ENCODE results near the gene CCL17. TPM values are rescaled to one million over a fixed set of nuclear protein-coding genes. Genes with fewer than 3 reads are reported as not detected.

CCL17 gene
- total RNA-seq, 2 experiments from 2014 or later: not detected

DNA sequence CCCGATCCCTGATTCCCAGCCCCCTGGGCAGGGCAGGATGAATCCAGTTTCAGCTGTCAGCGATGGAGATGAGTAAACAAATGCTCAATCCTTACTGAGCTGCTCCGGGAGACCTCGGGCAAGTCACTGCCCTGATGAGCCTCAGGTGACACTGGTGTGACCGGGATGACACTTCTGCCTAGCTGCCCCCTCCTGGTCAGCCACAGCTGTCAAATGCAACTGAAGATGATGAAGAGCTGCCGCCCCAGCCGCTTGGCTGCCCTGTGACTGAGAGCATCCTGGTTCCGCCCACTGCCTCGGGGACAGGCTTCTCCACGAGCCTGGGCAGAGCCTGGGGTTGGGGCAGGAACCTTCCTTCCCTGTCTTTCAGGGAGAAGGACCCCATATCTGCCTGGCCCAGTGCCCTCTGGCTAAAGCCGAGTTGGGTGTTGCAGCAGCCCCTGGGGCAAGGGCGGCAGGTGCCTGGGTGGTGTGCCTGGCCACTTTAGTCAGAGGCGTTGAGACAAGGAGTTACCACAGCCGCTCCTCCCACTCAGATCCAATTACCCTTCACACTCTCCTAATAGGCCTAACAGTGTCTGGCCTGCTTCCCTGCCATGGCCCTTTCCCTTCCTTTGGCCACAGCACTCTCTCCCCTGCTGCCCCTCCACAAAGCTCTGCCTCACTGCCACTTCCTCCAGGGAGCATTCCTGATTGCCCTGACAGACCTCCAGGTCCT lies 5.5 kb downstream of the CCL17 start:
- DNase-seq (ENCODE audit: low spot score): no peak
- no peaks in the 10 kb centered on the region for H3K36me3 ChIP-seq (ENCODE audit: insufficient read depth, low read length)
- H2AFZ ChIP-seq (ENCODE audit: low read length): no peak overlapping the region
- no peak overlapping the region for H3K27ac ChIP-seq (ENCODE audit: low read depth, low read length, poor library complexity, severe bottlenecking)
- no peak for TF ChIP-seq EZH2phosphoT487 (IDR thresholded peaks at IDR 0.05; ENCODE audit: borderline replicate concordance, low read depth, low read length)
- TF ChIP-seq, protein P1, sequence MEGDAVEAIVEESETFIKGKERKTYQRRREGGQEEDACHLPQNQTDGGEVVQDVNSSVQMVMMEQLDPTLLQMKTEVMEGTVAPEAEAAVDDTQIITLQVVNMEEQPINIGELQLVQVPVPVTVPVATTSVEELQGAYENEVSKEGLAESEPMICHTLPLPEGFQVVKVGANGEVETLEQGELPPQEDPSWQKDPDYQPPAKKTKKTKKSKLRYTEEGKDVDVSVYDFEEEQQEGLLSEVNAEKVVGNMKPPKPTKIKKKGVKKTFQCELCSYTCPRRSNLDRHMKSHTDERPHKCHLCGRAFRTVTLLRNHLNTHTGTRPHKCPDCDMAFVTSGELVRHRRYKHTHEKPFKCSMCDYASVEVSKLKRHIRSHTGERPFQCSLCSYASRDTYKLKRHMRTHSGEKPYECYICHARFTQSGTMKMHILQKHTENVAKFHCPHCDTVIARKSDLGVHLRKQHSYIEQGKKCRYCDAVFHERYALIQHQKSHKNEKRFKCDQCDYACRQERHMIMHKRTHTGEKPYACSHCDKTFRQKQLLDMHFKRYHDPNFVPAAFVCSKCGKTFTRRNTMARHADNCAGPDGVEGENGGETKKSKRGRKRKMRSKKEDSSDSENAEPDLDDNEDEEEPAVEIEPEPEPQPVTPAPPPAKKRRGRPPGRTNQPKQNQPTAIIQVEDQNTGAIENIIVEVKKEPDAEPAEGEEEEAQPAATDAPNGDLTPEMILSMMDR (conservative IDR thresholded peaks at IDR 0.05; ENCODE audit: low read length): no peak
- no peak overlapping the region for H3K4me2 ChIP-seq (ENCODE audit: low read length)
- H3K79me2 ChIP-seq (ENCODE audit: insufficient read depth, low read depth, low read length): no peaks in the 10 kb centered on the region
- BruUV-seq (replicated peaks): no TSS peak
- peaks cover 19% of the 10 kb centered on the region for H3K4me1 ChIP-seq (ENCODE audit: insufficient read depth, low read length, poor library complexity, severe bottlenecking)
- H4K20me1 ChIP-seq (ENCODE audit: insufficient read depth, low read length): no peaks in the 10 kb centered on the region
- H3K4me3 ChIP-seq (ENCODE audit: low read depth, low read length, poor library complexity, severe bottlenecking): no peak overlapping the region
- no peaks in the 10 kb centered on the region for H3K9me2 ChIP-seq (ENCODE audit: insufficient read depth, low read length)
- ChIA-PET CTCF (ENCODE audit: unreplicated experiment) (no interaction called here), POLR2A (interaction anchor here (0.6 kb wide), 1 partner anchor 35 kb away, joined by 3 read pairs; no protein-coding TSS in a partner anchor)
- no peaks in the 10 kb centered on the region for H3K9me3 ChIP-seq (ENCODE audit: low read length)
- intact Hi-C loops (cut with micrococcal nuclease; ENCODE audit: unreplicated experiment): loop anchor here (10.0 kb wide), 2 partner anchors 225 to 235 kb away; partner anchors contain the start of genes PSME3IP1 and RSPRY1

- no peak for DNase-seq (ENCODE audit: low spot score)
- no peaks in the 10 kb centered on the region for H3K36me3 ChIP-seq (ENCODE audit: insufficient read depth, low read length)
- H2AFZ ChIP-seq (ENCODE audit: low read length): no peak overlapping the region
- TF ChIP-seq, protein P1 (conservative IDR thresholded peaks at IDR 0.05; ENCODE audit: low read length): no peak
- TF ChIP-seq EZH2phosphoT487 (IDR thresholded peaks at IDR 0.05; ENCODE audit: borderline replicate concordance, low read depth, low read length): no peak
- H3K4me1 ChIP-seq (ENCODE audit: insufficient read depth, low read length, poor library complexity, severe bottlenecking): peaks cover 21% of the 10 kb centered on the region
- no TSS peak for BruUV-seq (replicated peaks)
- CTCF ChIA-PET (ENCODE audit: unreplicated experiment): interaction anchor here (0.5 kb wide), 1 partner anchor 130 kb away, joined by 4 read pairs; no protein-coding TSS in a partner anchor
- H3K4me3 ChIP-seq (ENCODE audit: low read depth, low read length, poor library complexity, severe bottlenecking): no peak overlapping the region
- no peaks in the 10 kb centered on the region for H3K79me2 ChIP-seq (ENCODE audit: insufficient read depth, low read depth, low read length)
- POLR2A ChIA-PET: no interaction called here
- no peak overlapping the region for H3K4me2 ChIP-seq (ENCODE audit: low read length)
- H3K9me3 ChIP-seq (ENCODE audit: low read length): no peaks in the 10 kb centered on the region
- H3K9me2 ChIP-seq (ENCODE audit: insufficient read depth, low read length): no peaks in the 10 kb centered on the region
- intact Hi-C loops (cut with micrococcal nuclease; ENCODE audit: unreplicated experiment): loop anchor here (10.0 kb wide), 2 partner anchors 227 to 233 kb away; partner anchors contain the start of genes PSME3IP1 and RSPRY1
- H4K20me1 ChIP-seq (ENCODE audit: insufficient read depth, low read length): no peaks in the 10 kb centered on the region
- no peak overlapping the region for H3K27ac ChIP-seq (ENCODE audit: low read depth, low read length, poor library complexity, severe bottlenecking)
Measured at GRCh38 chr16:57411362-57411976, 6.9 kb downstream of the CCL17 start.

Data from OCI-LY7 (cell line).